ENCODE measurements around the gene LMBR1L.
"Not testable (repeated sequence)": the region's sequence is repeated elsewhere in the genome, so short reads cannot be mapped to it uniquely, and the experiment has no call there.

LMBR1L gene

GRCh38 chr12:49131051-49131893 is 20.6 kb upstream of the LMBR1L start, which contains the start of gene TUBA1B:
TUBA1B (minus strand) TSS chr12:49131395; CDS start chr12:49131300, 95 bp downstream.
- ChIA-PET CTCF (interaction anchor here (0.7 to 7.3 kb wide), 27 partner anchors 9 to 166 kb away, joined by 3 to 85 read pairs (median 5); partner anchors contain the start of genes DHH, LMBR1L and TUBA1A), POLR2A (interaction anchor here (0.6 to 2.9 kb wide), 38 partner anchors 8 to 571 kb away, joined by 3 to 33 read pairs (median 6); partner anchors contain the start of genes LMBR1L, RHEBL1, TROAP and TUBA1A)
- DNase-seq (ENCODE audit: extremely low spot score) = peak; percentile 97
- no peak for TF ChIP-seq CTCF (IDR thresholded peaks at IDR 0.05; ENCODE audit: control extremely low read depth, extremely low read depth, low read depth, missing control alignments)

- TF ChIP-seq CTCF (IDR thresholded peaks at IDR 0.05; ENCODE audit: control extremely low read depth, extremely low read depth, low read depth, missing control alignments) = peak; percentile 95
- CTCF ChIA-PET = interaction anchor here (0.6 to 7.3 kb wide), 32 partner anchors 8 to 226 kb away, joined by 3 to 85 read pairs (median 4); partner anchors contain the start of genes DHH, LMBR1L, RHEBL1 and TUBA1A
- DNase-seq (ENCODE audit: extremely low spot score) = peak; percentile 91
- POLR2A ChIA-PET = interaction anchor here (0.6 to 2.9 kb wide), 38 partner anchors 9 to 572 kb away, joined by 3 to 33 read pairs (median 5); partner anchors contain the start of genes LMBR1L, RHEBL1, TROAP and TUBA1A
These were observed 19.8 kb upstream of the LMBR1L start for GRCh38 chr12:49130151-49131050.

GRCh38 chr12:49129332-49130150 is 18.9 kb upstream of the LMBR1L start:
- no peak for DNase-seq (ENCODE audit: extremely low spot score)
- TF ChIP-seq CTCF (IDR thresholded peaks at IDR 0.05; ENCODE audit: control extremely low read depth, extremely low read depth, low read depth, missing control alignments) = no peak
- ChIA-PET POLR2A (interaction anchor here (0.6 to 2.9 kb wide), 15 partner anchors 8 to 195 kb away, joined by 3 to 18 read pairs (median 4); partner anchors contain the start of genes RHEBL1, TUBA1A and TUBA1C), CTCF (interaction anchor here (0.6 to 7.3 kb wide), 21 partner anchors 7 to 225 kb away, joined by 3 to 85 read pairs (median 6); partner anchors contain the start of genes DHH, LMBR1L, RHEBL1 and TUBA1A)

- DNase-seq (ENCODE audit: extremely low spot score); POLR2A ChIA-PET: not testable (repeated sequence)
- CTCF ChIA-PET = interaction anchor here (1.1 to 7.3 kb wide), 7 partner anchors 10 to 65 kb away, joined by 3 to 85 read pairs (median 6); partner anchors contain the start of genes DHH and LMBR1L
These were observed 17.3 kb upstream of the LMBR1L start for GRCh38 chr12:49127971-49128370.

GRCh38 chr12:49126852-49127763 is 16.5 kb upstream of the LMBR1L start:
- TF ChIP-seq CTCF (IDR thresholded peaks at IDR 0.05; ENCODE audit: control extremely low read depth, extremely low read depth, low read depth, missing control alignments) = no peak
- DNase-seq (ENCODE audit: extremely low spot score) = no peak
- ChIA-PET POLR2A (interaction anchor here (0.5 to 1.5 kb wide), 4 partner anchors 13 to 119 kb away, joined by 3 to 7 read pairs (median 6); no protein-coding TSS in a partner anchor), CTCF (interaction anchor here (1.1 to 7.3 kb wide), 7 partner anchors 10 to 64 kb away, joined by 3 to 85 read pairs (median 6); partner anchors contain the start of genes DHH and LMBR1L)

Data from GM10248 (cell line).